T-cell (primary cell): ENCODE results near the gene NUDCD3. TPM values are rescaled to one million over a fixed set of nuclear protein-coding genes. Genes with fewer than 3 reads are reported as not detected.

Experiments used
- ATAC-seq, 4 experiments: fragments of 200-7000 bp in 3 of 4; fragments of 150-1000 bp in 1 of 4; cut with Tn5 transposase; replicated peaks in 1 of 4; 1 replicate in 3 of 4; 2 replicates in 1 of 4; pipeline ENCODE4 v1.10.0; 2021; ENCODE audit warnings: moderate library complexity in 3 of 4, mild to moderate bottlenecking in 2 of 4, moderate number of reproducible peaks in 1 of 4
- CTCF ChIA-PET, 2 donors: fragments of 300-600 bp; sonication (Branson Sonifier 250); formaldehyde crosslinking; loops; one replicate each; lab custom pipeline; 2022; ENCODE audit warnings: antibody characterized with exemption in 2 of 2; lab: Charles Lee
- POLR2A ChIA-PET, 2 donors: fragments of 300-600 bp; sonication (Branson Sonifier 250); formaldehyde crosslinking; loops; one replicate each; lab custom pipeline; 2022; ENCODE audit warnings: antibody characterized with exemption in 2 of 2; lab: Charles Lee
- DNase-seq, 35 experiments: peaks; one replicate each; pipeline versions ENCODE4 v3.0.0 to v3.0.0-alpha.2; 2013 to 2023
- H3K27ac ChIP-seq: one replicate; pipeline ENCODE4 v1.5.1; 2013; ENCODE audit warnings: low read length
- H3K27me3 ChIP-seq, 2 experiments: replicated peaks in 1 of 2; 1 replicate in 1 of 2; 2 replicates in 1 of 2; pipeline versions ENCODE4 v1.6.1 to v1.7.0; 2013; ENCODE audit warnings: low read length in 1 of 2, mixed read lengths in 1 of 2; ENCODE audit not compliant: control insufficient read depth in 2 of 2, insufficient read depth in 2 of 2; ENCODE audit errors: extremely low read depth in 1 of 2
- H3K36me3 ChIP-seq, 2 donors: 1 replicate in 1 of 2; 2 replicates in 1 of 2; pipeline versions ENCODE4 v1.6.1 to v1.7.0; 2013; ENCODE audit warnings: low read length in 1 of 2; ENCODE audit not compliant: control insufficient read depth in 2 of 2, insufficient read depth in 1 of 2; ENCODE audit errors: extremely low read depth in 1 of 2
- H3K4me1 ChIP-seq, 2 experiments: 1 replicate in 1 of 2; 2 replicates in 1 of 2; pipeline versions ENCODE4 v1.6.1 to v1.7.0; 2013; ENCODE audit warnings: low read length in 2 of 2, mixed read lengths in 1 of 2; ENCODE audit not compliant: insufficient read depth in 2 of 2, control insufficient read depth in 1 of 2; ENCODE audit errors: extremely low read depth in 1 of 2
- H3K4me3 ChIP-seq, 2 donors: 1 replicate in 1 of 2; 2 replicates in 1 of 2; pipeline versions ENCODE4 v1.5.1 to v1.7.0; 2013; ENCODE audit warnings: mild to moderate bottlenecking in 2 of 2, low read length in 1 of 2, moderate library complexity in 1 of 2; ENCODE audit not compliant: control insufficient read depth in 1 of 2; ENCODE audit errors: extremely low read depth in 1 of 2
- H3K9me3 ChIP-seq: 2 replicates; pipeline ENCODE4 v1.7.0; 2013
- H3K27ac Mint-ChIP-seq, 2 donors: one replicate each; pipeline ENCODE4 v1.8.0; 2020 to 2021; ENCODE audit warnings: mild to moderate bottlenecking in 2 of 2, mixed read lengths in 2 of 2
- H3K27me3 Mint-ChIP-seq, 2 donors: one replicate each; pipeline ENCODE4 v1.8.0; 2021 to 2022; ENCODE audit warnings: mixed read lengths in 2 of 2
- H3K36me3 Mint-ChIP-seq: one replicate; pipeline ENCODE4 v1.8.0; 2021; ENCODE audit warnings: mixed read lengths
- H3K4me1 Mint-ChIP-seq, 3 donors: one replicate each; pipeline ENCODE4 v1.8.0; 2020 to 2022; ENCODE audit warnings: mixed read lengths in 3 of 3, mild to moderate bottlenecking in 1 of 3
- H3K4me3 Mint-ChIP-seq, 3 donors: one replicate each; pipeline ENCODE4 v1.8.0; 2020 to 2022; ENCODE audit warnings: mild to moderate bottlenecking in 3 of 3, mixed read lengths in 3 of 3, moderate library complexity in 3 of 3
- H3K9me3 Mint-ChIP-seq, 3 donors: one replicate each; pipeline ENCODE4 v1.8.0; 2020 to 2022; ENCODE audit warnings: mixed read lengths in 3 of 3
- WGBS: methylation state at CpG from one replicate; pipeline ENCODE4 v1.1.5; 2013; ENCODE audit warnings: missing lambda C conversion rate; ENCODE audit not compliant: insufficient coverage; 5-methylcytosine and 5-hydroxymethylcytosine counted together
- total RNA-seq, 35 experiments: library from RNA in 6 of 35; stranded (reverse) in 6 of 35; fragments of 120-200 nt in 1 of 35; gene quantifications; one replicate each; pipeline versions ENCODE4 v1.2.1 to v1.2.4 and lab custom pipeline; 2013 to 2026

Gene NUDCD3
- total RNA-seq, 5 donors from 2014 or later (not counting 1 experiment from before 2014, with no cell fraction given): 87.9 to 106 (median 95.9) TPM

GRCh38 chr7:44347546-44348114, 142.8 kb downstream of the NUDCD3 start:
- ChIA-PET CTCF (interaction anchor here (0.6 to 0.7 kb wide), 3 partner anchors 133 to 398 kb away, joined by 3 read pairs; no protein-coding TSS in a partner anchor), POLR2A (interaction anchor here in 1 of 2 donors (0.6 kb wide), 1 partner anchor 810 kb away, joined by 6 read pairs; the partner anchor contains the start of gene RAMP3)
- H3K27me3 Mint-ChIP-seq: peaks cover 33 to 36% of the 10 kb centered on the region in 2 donors
- H3K9me3 Mint-ChIP-seq: peaks cover 0 to 13% (median 9%) of the 10 kb centered on the region in 3 donors
- Histone ChIP-seq H3K9me3 (no peaks in the 10 kb centered on the region), H3K36me3 (no peaks in the 10 kb centered on the region), H3K27me3 (peaks cover 0 to 33% of the 10 kb centered on the region in 2 experiments), H3K4me1 (no peaks in the 10 kb centered on the region), H3K27ac (no peak overlapping the region), H3K4me3 (no peak overlapping the region)
- H3K4me1 Mint-ChIP-seq: no peaks in the 10 kb centered on the region
- H3K27ac Mint-ChIP-seq: no peak overlapping the region
- ATAC-seq (no peak), DNase-seq (no peak)
- no peak overlapping the region for H3K4me3 Mint-ChIP-seq
- peaks cover 12% of the 10 kb centered on the region for H3K36me3 Mint-ChIP-seq

DNA sequence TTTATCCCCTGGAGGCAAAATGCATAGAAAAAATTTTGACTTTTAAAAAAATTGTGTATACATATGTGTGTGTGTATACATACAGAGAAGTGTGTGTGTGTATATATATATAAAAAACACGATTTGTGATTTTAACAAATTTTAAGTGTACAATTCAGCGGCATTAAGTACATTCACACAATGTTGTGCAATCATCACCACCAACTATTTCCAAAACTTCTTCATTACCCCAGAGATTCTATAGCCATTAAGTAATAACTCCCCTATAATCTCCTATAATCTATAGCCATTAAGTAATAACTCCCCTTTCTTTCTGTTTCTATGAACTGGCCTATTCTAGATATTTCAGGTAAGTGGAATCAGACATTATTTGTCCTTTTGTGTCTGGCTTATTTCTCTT, 144.4 kb downstream of the NUDCD3 start:
- H3K4me1 Mint-ChIP-seq: no peaks in the 10 kb centered on the region
- no peak for ATAC-seq
- Histone ChIP-seq H3K4me1 (no peaks in the 10 kb centered on the region), H3K27ac (no peak overlapping the region), H3K9me3 (no peaks in the 10 kb centered on the region), H3K36me3 (no peaks in the 10 kb centered on the region), H3K4me3 (no peak overlapping the region), H3K27me3 (peaks cover 0 to 30% of the 10 kb centered on the region in 2 experiments)
- WGBS: no CpG with 5 or more reads among the region's 2 CpGs
- POLR2A ChIA-PET: no interaction called here
- peaks cover 0 to 12% (median 9%) of the 10 kb centered on the region in 3 donors for H3K9me3 Mint-ChIP-seq
- CTCF ChIA-PET: no interaction called here
- H3K27me3 Mint-ChIP-seq: peaks cover 32 to 33% of the 10 kb centered on the region in 2 donors
- H3K4me3 Mint-ChIP-seq: no peak overlapping the region
- H3K36me3 Mint-ChIP-seq: peaks cover 12% of the 10 kb centered on the region
- no peak for DNase-seq
- H3K27ac Mint-ChIP-seq: no peak overlapping the region

DNA sequence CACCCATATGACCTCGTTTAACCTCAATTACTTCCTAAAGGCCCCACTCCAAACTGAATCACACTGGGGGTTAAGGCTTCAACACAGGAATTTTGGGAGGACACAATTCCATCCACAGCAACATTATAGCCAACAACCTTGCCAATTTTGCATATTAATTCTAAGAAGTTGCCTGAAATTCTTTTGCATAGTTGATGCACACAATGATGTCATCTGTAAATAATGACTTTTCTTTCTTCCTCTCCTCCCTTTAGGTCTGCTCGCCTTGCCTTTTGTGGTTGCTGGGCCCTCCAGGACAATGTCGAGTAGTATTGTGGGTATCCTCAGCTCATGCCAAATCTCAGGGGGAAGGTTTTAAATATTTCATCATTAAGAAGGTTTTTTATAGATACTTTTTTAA, 149.1 kb downstream of the NUDCD3 start:
- CTCF ChIA-PET: no interaction called here
- H3K27ac Mint-ChIP-seq: no peak overlapping the region
- Histone ChIP-seq H3K27me3 (peaks cover 0 to 11% of the 10 kb centered on the region in 2 experiments), H3K27ac (no peak overlapping the region), H3K4me3 (no peak overlapping the region), H3K36me3 (no peaks in the 10 kb centered on the region), H3K9me3 (no peaks in the 10 kb centered on the region), H3K4me1 (no peaks in the 10 kb centered on the region)
- DNase-seq (no peak), ATAC-seq (no peak)
- H3K4me3 Mint-ChIP-seq: no peak overlapping the region
- H3K36me3 Mint-ChIP-seq: no peaks in the 10 kb centered on the region
- peaks cover 10 to 13% (median 11%) of the 10 kb centered on the region in 3 donors for H3K9me3 Mint-ChIP-seq
- H3K4me1 Mint-ChIP-seq: no peaks in the 10 kb centered on the region
- POLR2A ChIA-PET: no interaction called here
- peaks cover 8 to 18% of the 10 kb centered on the region in 2 donors for H3K27me3 Mint-ChIP-seq
- no CpG with 5 or more reads among the region's 3 CpGs for WGBS

DNA sequence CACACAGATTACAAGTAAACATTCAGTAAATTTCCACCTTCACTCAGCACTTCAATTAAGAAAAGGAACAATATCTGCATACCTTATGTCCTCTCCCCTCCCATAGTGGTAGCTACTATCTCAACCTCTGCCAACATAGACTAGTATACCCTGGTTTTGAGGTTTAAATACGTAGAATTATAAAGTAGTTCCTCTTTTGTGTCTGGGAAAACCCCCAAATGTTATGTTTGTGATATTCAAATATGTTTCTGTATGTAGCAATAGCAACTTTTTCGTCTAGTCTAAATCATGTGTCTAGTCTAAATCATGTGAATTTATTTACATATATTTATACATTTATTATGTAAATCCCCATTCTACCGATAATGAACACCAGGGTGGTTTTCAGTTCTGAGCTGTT, 151.9 kb downstream of the NUDCD3 start:
- ATAC-seq: peak in 1 of 4 experiments; percentile 55
- ChIA-PET CTCF (no interaction called here), POLR2A (no interaction called here)
- no peak overlapping the region for H3K4me3 ChIP-seq
- H3K4me1 ChIP-seq: no peaks in the 10 kb centered on the region
- peaks cover 0 to 20% of the 10 kb centered on the region in 2 experiments for H3K27me3 ChIP-seq
- Mint-ChIP-seq H3K9me3 (peaks cover 14 to 20% (median 14%) of the 10 kb centered on the region in 3 donors), H3K36me3 (no peaks in the 10 kb centered on the region), H3K27me3 (peaks cover 5 to 8% of the 10 kb centered on the region in 2 donors), H3K4me3 (no peak overlapping the region), H3K27ac (no peak overlapping the region), H3K4me1 (no peaks in the 10 kb centered on the region)
- no peaks in the 10 kb centered on the region for H3K9me3 ChIP-seq
- DNase-seq: no peak
- no CpG with 5 or more reads among the region's 3 CpGs for WGBS
- H3K27ac ChIP-seq: no peak overlapping the region
- no peaks in the 10 kb centered on the region for H3K36me3 ChIP-seq

DNA sequence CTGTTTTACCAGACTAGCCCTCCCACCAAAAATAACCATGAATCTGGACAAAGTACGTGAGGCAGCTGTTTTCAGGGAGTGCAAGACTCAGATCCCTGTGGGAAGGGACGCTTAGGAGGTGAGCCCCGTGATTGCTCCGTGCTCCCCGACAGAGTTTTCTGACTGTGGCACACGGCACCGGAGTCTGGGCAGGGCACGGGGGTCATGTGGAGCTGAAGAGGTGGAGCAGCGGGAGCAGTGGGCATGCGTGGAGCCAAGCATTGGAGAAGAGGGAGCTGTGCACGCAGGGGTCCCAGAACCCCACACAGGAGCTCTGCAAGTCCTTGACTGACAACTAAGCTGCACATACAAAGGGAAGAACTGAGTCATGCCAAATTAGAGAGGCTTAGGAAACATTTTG, 154.0 kb downstream of the NUDCD3 start:
- no peaks in the 10 kb centered on the region for H3K4me1 Mint-ChIP-seq
- CTCF ChIA-PET: no interaction called here
- ATAC-seq (no peak), DNase-seq (no peak)
- Histone ChIP-seq H3K27me3 (peaks cover 0 to 20% of the 10 kb centered on the region in 2 experiments), H3K4me1 (no peaks in the 10 kb centered on the region), H3K4me3 (no peak overlapping the region), H3K36me3 (no peaks in the 10 kb centered on the region), H3K27ac (no peak overlapping the region), H3K9me3 (no peaks in the 10 kb centered on the region)
- 94% methylated on average over 7 of the region's 11 CpGs for WGBS
- H3K27me3 Mint-ChIP-seq: peaks cover 6 to 8% of the 10 kb centered on the region in 2 donors
- H3K36me3 Mint-ChIP-seq: no peaks in the 10 kb centered on the region
- no peak overlapping the region for H3K4me3 Mint-ChIP-seq
- POLR2A ChIA-PET: no interaction called here
- no peak overlapping the region for H3K27ac Mint-ChIP-seq
- peaks cover 14 to 20% (median 14%) of the 10 kb centered on the region in 3 donors for H3K9me3 Mint-ChIP-seq

DNA sequence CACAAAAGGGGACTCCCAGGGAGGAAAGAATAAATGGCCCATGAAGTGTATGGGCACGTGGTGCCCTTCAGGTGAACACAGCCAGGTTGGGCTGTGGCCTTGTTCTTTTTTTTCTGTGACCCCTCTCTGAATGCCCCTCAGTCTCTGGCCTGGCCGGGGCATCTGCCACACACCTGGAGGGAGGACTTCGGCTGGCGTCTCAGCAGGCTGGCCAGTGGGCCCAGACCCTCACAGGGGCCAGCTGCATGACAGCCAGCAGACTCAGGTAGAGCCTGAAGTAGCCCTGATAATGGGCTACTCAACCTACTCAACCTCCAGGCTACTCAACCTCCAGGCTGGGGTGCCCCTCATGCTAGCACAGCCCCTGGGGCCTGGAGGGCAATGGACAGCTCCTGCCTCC, 155.3 kb downstream of the NUDCD3 start:
- Mint-ChIP-seq H3K4me3 (no peak overlapping the region), H3K27me3 (peaks cover 6 to 8% of the 10 kb centered on the region in 2 donors), H3K4me1 (no peaks in the 10 kb centered on the region), H3K9me3 (peaks cover 14 to 20% (median 14%) of the 10 kb centered on the region in 3 donors), H3K27ac (no peak overlapping the region), H3K36me3 (no peaks in the 10 kb centered on the region)
- ATAC-seq (no peak), DNase-seq (no peak)
- H3K9me3 ChIP-seq: no peaks in the 10 kb centered on the region
- H3K27ac ChIP-seq: no peak overlapping the region
- H3K4me3 ChIP-seq: no peak overlapping the region
- H3K27me3 ChIP-seq: peaks cover 0 to 20% of the 10 kb centered on the region in 2 experiments
- no peaks in the 10 kb centered on the region for H3K4me1 ChIP-seq
- WGBS: 62% methylated on average over 1 of the region's 4 CpGs
- CTCF ChIA-PET: no interaction called here
- POLR2A ChIA-PET: no interaction called here
- H3K36me3 ChIP-seq: no peaks in the 10 kb centered on the region
